A673 (cell line): Measurements from ENCODE around the gene RAB11B.

Experiments
- CTCF ChIP-seq: fragments of 300-800, 200-600 bp; sonication (generic); conservative IDR thresholded peaks from 2 replicates; pipeline ENCODE4 v1.5.1; 2017; ENCODE audit warnings: low read depth, mild to moderate bottlenecking, antibody characterized with exemption, low read length, moderate library complexity, mixed read lengths
- EZH2 ChIP-seq: fragments of 200-600 bp; sonication (generic); IDR thresholded peaks from 2 replicates; pipeline ENCODE4 v1.6.1; 2017; ENCODE audit warnings: borderline replicate concordance, low read depth, mild to moderate bottlenecking, mixed read lengths, antibody characterized with exemption, low read length; ENCODE audit not compliant: poor library complexity, severe bottlenecking

GRCh38 chr19:8393871-8394250, 3.7 kb downstream of the RAB11B start:
- no peak for TF ChIP-seq CTCF
- TF ChIP-seq EZH2: no peak
